IPS-NIHi11 (cell line): ENCODE results near the gene UCMA.

Source experiments
- DNase-seq: peaks from one replicate; pipeline ENCODE4 v3.0.0; 2012; ENCODE audit warnings: mixed read lengths, low spot score

Gene UCMA

GRCh38 chr10:13184730-13185514, 49.3 kb downstream of the UCMA start:
- DNase-seq = no peak

- no peak for DNase-seq
These were observed 49.9 kb downstream of the UCMA start for GRCh38 chr10:13184276-13184675.

- no peak for DNase-seq
These were observed 50.5 kb downstream of the UCMA start for GRCh38 chr10:13183625-13184024.

- no peak for DNase-seq
These were observed 51.8 kb downstream of the UCMA start for GRCh38 chr10:13182424-13182823.

- no peak for DNase-seq
These were observed 53.4 kb downstream of the UCMA start for GRCh38 chr10:13180788-13181187.

GRCh38 chr10:13173616-13174015, 60.6 kb downstream of the UCMA start:
- no peak for DNase-seq
